ENCODE measurements around the gene NR2C2AP. TPM values are rescaled to one million over a fixed set of nuclear protein-coding genes. Genes with fewer than 3 reads are reported as not detected.

NR2C2AP gene
- total RNA-seq, 1 experiment from 2014 or later = 31.7 TPM

DNA sequence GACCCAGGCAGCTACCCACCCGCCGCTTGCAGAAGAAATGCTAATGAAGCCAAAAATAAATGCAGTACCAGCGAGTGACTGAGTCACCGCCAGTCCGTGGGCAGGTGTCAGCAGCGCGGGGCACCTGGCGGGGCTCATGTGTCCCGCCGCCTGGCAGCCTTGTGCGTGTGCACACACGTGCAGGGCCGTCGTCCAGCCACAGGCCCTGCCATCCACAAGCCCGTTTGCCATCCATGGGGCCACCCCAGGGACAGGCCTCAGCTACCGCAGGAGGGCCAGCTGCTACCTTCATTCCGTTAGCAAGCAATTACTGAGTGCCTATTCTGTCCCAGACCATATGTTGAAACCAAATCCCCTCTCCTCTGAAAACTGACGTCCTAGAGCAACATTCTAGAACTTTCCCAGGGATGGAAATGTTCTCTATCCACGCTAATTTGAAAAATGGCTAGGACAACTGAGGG lies 29.1 kb upstream of the NR2C2AP start:
- Histone ChIP-seq H3K4ac (ENCODE audit: low read depth, low read length) (no peak overlapping the region), H3K14ac (ENCODE audit: insufficient read depth, low read length) (no peak overlapping the region), H3T11ph (ENCODE audit: low read length) (no peak overlapping the region), H3K4me1 (ENCODE audit: insufficient read depth, low read length) (no peaks in the 10 kb centered on the region), H4K8ac (replicated peaks; ENCODE audit: insufficient read length, low read depth, low read length) (no peak overlapping the region), H4K91ac (ENCODE audit: insufficient read length, low read depth, low read length) (no peak overlapping the region), H3K27ac (ENCODE audit: insufficient read length, low read depth, low read length) (no peak overlapping the region), H3K23me2 (ENCODE audit: insufficient read length, low read depth, low read length, poor library complexity, severe bottlenecking) (no peaks in the 10 kb centered on the region), H2AFZ (ENCODE audit: low read length) (no peak overlapping the region), H3K9me3 (ENCODE audit: control insufficient read depth, low read depth, low read length) (peaks cover 4% of the 10 kb centered on the region), H4K20me1 (ENCODE audit: control insufficient read depth, insufficient read depth, insufficient read length) (no peaks in the 10 kb centered on the region), H3K27me3 (ENCODE audit: insufficient read depth, low read length) (no peaks in the 10 kb centered on the region), H2BK12ac (ENCODE audit: insufficient read length, low read depth, low read length) (no peak overlapping the region), H3K56ac (ENCODE audit: insufficient read length, low read depth, low read length) (no peak overlapping the region), H3K4me2 (ENCODE audit: insufficient read depth, insufficient read length, low read length) (no peak overlapping the region), H3K18ac (ENCODE audit: insufficient read length, low read depth, low read length) (no peak overlapping the region), H4K5ac (ENCODE audit: insufficient read length, low read depth, low read length) (no peak overlapping the region), H2BK5ac (ENCODE audit: insufficient read length, low read length) (no peak overlapping the region), H2AK5ac (ENCODE audit: insufficient read length, low read length) (no peak overlapping the region), H3K9ac (ENCODE audit: extremely low read depth, insufficient read length, low read length) (no peak overlapping the region), H2BK15ac (ENCODE audit: low read depth, low read length) (no peak overlapping the region), H3K79me1 (ENCODE audit: insufficient read depth, low read depth, low read length, poor library complexity, severe bottlenecking) (no peaks in the 10 kb centered on the region), H3K23ac (ENCODE audit: insufficient read length, low read depth, low read length) (no peak overlapping the region), H2BK20ac (ENCODE audit: low read depth, low read length, poor library complexity, severe bottlenecking) (no peak overlapping the region), H3K79me2 (ENCODE audit: insufficient read depth, low read length) (no peaks in the 10 kb centered on the region), H2BK120ac (ENCODE audit: low read depth, low read length, poor library complexity, severe bottlenecking) (no peak overlapping the region)
- no CpG with 5 or more reads among the region's 19 CpGs for WGBS (ENCODE audit: extremely low coverage, insufficient read length, low lambda C conversion rate)
- H3K27me3 Mint-ChIP-seq (ENCODE audit: low read depth) = peaks cover 76% of the 10 kb centered on the region
- no peak for DNase-seq
- peaks cover 0 to 7% (median 5%) of the 10 kb centered on the region in 3 experiments; a peak in 3 of 7 replicates for H3K36me3 Mint-ChIP-seq (ENCODE audit: insufficient read depth in 1 of 3, low read depth in 3 of 3)
- H3K27ac Mint-ChIP-seq = no peak overlapping the region
- TF ChIP-seq, protein P1, sequence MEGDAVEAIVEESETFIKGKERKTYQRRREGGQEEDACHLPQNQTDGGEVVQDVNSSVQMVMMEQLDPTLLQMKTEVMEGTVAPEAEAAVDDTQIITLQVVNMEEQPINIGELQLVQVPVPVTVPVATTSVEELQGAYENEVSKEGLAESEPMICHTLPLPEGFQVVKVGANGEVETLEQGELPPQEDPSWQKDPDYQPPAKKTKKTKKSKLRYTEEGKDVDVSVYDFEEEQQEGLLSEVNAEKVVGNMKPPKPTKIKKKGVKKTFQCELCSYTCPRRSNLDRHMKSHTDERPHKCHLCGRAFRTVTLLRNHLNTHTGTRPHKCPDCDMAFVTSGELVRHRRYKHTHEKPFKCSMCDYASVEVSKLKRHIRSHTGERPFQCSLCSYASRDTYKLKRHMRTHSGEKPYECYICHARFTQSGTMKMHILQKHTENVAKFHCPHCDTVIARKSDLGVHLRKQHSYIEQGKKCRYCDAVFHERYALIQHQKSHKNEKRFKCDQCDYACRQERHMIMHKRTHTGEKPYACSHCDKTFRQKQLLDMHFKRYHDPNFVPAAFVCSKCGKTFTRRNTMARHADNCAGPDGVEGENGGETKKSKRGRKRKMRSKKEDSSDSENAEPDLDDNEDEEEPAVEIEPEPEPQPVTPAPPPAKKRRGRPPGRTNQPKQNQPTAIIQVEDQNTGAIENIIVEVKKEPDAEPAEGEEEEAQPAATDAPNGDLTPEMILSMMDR (conservative IDR thresholded peaks at IDR 0.05) = no peak
- H3K9me3 Mint-ChIP-seq = peaks cover 22 to 26% of the 10 kb centered on the region in 2 experiments
- H3K4me1 Mint-ChIP-seq = no peaks in the 10 kb centered on the region
- no peak overlapping the region for H3K4me3 Mint-ChIP-seq
